HG02938 (cell line): Measurements from ENCODE around the gene KCND3.

Source experiments
- ATAC-seq: cut with Tn5 transposase; IDR thresholded peaks from one replicate; pipeline ENCODE4 v1.9.1; 2021; ENCODE audit warnings: mild to moderate bottlenecking, moderate library complexity; ENCODE audit not compliant: unreplicated experiment

Gene KCND3

DNA sequence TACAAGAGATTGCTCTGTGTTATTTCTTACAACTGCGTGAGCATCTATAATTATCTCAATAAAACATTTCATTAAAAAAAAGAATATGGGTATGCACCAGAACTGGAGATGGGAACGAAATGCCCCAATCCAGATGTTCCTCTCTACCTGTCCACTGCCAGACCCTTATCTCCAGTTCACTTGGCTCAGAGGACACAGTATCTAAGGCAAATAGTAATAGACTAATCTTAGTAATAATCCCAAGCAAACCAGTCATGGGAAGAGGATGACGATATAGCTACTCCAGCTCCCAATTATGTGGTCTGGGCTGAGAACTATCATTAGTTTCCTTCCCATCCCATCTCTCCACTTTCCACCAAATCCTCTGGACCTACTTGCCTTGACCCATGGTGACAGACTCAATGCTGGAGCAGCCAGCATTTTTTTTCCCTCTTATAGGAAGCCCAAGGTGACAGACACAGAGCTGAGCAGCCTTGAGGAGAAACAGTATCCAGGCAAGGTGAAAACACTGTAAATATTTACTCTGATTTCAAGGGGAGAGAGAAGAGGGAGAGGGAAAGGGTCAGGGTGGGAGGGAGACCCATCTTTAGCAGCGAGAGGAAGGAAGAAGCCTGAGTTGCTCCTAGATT is 205.1 kb downstream of the KCND3 start:
- no peak for ATAC-seq

- no peak for ATAC-seq
These were observed 209.9 kb downstream of the KCND3 start for GRCh38 chr1:111779546-111779945.

DNA sequence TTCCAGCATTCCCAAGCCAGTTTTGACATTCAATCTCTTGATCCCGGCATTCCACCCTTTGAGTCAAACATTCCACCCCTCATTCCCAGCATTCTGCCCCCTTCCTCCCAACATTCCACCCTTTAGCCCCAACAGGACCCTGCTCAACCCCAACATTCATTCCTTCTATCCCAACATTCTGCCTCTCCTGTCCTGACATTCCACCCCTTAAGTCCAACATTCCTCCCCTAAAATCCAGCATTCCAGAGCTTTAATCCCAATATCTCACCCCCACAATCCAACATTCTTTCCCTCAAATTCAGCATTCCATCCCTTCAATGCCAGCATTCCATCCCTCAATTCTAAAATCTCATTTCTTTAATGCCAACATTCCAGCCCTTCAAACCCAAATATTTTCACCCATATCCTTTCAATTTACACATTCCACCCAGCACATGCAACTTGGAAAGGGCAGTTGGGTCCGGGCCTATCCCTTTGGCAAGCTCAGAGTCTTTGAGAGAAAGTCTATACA is 210.9 kb downstream of the KCND3 start:
- no peak for ATAC-seq

GRCh38 chr1:111778066-111778465 is 211.4 kb downstream of the KCND3 start:
- ATAC-seq = no peak

DNA sequence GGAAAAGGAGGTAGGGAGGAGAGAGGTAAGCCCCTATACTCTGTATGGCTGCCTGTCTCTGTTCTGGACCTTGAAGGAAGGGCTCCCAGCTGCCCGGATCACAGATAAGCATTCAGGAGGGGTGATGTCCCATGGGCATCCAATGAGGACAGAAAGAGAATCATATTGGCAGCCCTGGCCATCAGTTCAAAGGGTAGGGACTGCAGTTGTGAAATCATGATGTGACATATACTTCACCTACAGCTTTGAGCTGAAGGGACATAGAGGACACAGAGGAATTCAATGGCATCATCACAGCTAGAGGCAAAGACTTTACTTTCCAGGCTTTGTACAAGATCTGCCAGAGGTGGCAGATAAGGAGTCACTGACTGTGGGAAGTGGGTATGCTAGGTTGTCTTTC is 212.2 kb downstream of the KCND3 start:
- ATAC-seq = no peak

GRCh38 chr1:111776861-111777260 is 212.6 kb downstream of the KCND3 start:
- ATAC-seq = no peak

DNA sequence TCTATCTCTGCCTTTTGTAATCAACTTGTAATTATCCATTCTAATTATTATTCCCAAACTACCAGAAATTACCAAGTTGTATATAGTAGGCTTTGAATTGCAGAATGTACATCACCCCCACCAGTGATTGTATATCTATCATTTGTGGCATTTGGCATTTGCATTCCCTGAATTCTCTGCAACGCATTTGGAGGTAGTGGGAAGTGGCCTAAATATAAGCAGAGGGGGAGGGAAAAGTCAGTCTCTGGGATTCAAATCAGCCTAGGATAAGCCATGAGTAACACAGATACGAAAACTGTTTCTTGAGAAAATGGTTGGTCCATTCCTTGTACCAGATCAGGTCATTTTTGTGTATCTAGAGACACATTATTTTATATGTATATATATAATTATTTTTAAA is 213.1 kb downstream of the KCND3 start:
- ATAC-seq = no peak

DNA sequence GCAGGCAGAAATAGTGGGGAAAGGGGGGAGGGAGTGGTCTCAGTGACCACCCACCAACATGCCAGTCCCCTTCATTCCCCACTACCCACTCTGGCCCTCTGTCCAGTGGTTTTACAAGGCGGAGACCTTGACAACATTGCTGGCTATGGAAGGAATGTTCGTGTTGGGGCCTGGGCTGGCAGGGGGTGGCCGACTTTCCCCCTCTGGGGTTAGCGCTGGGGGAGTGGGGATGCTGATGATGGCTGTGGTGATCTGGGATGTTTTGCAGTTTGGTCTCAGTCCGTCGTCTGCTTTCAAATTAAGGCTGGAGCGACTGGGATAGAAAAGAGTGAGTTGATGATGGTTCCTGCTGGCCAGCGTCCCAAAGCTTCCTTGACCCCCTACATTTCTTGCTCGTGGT is 213.5 kb downstream of the KCND3 start:
- no peak for ATAC-seq

DNA sequence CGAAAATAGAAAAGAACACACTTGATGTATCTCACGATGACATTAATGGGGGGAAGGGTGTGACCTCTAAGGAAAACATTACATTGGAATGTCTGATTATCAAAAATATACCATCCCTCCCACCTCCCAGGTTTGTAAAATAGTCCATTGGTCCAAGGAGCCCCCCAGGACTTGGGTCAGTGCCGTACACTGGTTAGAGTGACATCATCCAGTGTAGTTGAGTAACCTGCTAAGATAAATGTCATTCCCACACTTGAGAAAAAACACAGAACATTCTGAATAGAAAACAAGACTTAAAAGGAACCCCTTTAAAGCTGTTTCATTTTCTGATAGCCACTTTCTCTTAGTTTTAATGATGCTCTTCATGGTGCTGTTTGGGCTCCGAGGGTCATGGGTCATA is 218.6 kb downstream of the KCND3 start:
- no peak for ATAC-seq

DNA sequence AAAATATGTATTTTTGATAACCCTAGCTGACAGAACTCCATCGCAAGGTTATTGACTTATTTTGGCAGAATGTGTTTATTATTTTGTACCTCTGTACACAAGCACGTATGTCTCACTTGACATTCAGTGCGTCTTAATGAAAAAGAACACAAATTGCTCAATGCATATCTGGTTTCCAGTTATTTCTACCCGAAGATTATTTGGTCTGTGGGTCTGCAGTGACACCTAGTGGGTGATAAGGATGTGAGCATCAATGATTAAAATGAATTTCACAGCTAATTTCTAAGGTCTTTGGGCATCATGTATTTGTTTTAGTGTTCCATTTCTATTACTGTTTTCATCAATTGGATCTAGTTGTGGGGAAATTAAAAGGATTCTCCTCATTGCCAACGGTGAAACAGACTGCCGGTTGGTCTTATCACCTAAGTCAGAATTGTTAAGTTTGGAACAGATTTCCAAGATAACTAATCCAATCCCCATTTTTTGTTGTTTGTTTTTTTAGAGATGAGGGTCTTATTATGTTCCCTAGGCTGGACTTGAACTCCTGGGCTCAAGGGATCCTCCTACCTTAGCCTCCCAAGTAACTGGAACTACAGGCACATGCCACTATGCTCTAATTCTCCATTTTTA is 219.8 kb downstream of the KCND3 start:
- no peak for ATAC-seq

GRCh38 chr1:111768625-111769024 is 220.8 kb downstream of the KCND3 start:
- ATAC-seq = no peak

- ATAC-seq = no peak
These were observed 221.4 kb downstream of the KCND3 start for GRCh38 chr1:111768023-111768422.

GRCh38 chr1:111762332-111762731 is 227.1 kb downstream of the KCND3 start:
- ATAC-seq = no peak

DNA sequence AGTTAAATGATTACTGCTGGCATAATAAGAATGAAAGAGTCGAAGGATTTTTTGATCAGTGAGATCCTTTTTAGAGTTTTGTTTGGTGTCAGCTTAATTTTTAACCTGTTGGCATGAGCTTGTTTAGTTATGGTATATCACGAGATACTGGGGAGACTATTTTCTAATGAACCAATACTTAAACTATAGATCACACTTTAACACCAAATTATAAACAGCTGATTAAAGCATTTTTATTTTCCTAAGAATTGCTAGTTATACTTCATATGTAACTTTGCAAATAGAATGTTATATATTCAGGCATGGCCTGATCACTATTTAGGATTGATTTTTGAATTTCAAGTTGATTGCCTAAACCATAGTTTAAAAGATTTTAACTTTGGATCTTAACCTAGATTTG is 227.8 kb downstream of the KCND3 start:
- ATAC-seq = no peak

- ATAC-seq = no peak
These were observed 231.1 kb downstream of the KCND3 start for GRCh38 chr1:111758373-111758772.

GRCh38 chr1:111756124-111756513 is 233.3 kb downstream of the KCND3 start:
- peak; percentile 5 for ATAC-seq

- peak; percentile 88 for ATAC-seq
These were observed 233.9 kb downstream of the KCND3 start, which contains the start of gene DDX20 for GRCh38 chr1:111755331-111756123. DDX20 (plus strand) TSS chr1:111755901; CDS start chr1:111755925, 24 bp downstream.

GRCh38 chr1:111754984-111755330 is 234.5 kb downstream of the KCND3 start:
- ATAC-seq = peak; percentile 2

DNA sequence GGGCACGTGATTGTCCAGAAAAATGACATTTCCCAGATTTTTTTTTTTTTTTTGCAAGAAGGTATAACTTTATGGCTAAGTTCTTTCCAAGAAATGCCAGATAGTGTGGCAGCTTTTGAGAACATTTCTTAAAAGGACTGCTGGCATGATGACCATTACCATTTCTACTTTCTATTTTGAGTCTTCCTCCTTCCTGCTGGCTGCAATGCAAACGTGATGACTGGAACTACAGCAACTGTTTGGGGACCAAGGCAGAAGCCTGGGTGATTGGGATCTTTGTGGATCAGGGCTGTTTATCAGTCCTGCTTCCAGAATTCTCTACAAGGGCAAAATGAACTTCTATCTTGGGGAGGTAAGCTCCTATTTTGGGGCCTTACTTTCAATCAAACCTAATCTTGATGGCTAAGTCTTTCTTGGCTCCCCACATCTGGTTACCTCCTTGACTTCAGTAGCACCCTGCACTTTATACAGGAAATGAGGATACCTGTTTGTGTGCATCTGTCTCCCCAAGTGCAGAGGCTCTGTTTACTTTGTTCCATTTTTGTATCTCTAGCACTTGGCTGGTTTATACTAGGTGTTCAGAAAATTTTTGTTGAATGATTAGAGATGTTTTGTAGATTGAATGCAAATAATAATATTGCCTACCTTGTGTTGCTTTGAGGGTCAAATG is 237.4 kb downstream of the KCND3 start:
- no peak for ATAC-seq

DNA sequence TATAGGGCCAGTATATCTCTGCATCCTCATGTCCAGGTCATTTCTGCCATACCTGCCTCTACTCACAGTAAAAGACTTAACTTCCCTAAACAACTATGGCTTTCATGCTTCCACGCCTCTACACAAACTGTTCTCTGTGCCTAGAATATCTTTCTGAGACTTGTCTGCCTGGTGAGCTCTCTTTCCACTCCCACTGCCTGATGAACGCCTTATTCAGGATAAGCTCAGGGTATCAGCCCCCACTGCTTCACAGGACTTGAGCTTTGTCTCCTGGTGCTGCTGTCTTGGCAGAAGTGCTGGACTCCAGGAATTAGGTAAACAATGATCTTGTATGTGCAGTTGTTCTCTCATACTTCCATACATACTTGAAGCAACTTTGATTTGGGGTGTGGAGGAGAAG is 238.6 kb downstream of the KCND3 start:
- no peak for ATAC-seq

DNA sequence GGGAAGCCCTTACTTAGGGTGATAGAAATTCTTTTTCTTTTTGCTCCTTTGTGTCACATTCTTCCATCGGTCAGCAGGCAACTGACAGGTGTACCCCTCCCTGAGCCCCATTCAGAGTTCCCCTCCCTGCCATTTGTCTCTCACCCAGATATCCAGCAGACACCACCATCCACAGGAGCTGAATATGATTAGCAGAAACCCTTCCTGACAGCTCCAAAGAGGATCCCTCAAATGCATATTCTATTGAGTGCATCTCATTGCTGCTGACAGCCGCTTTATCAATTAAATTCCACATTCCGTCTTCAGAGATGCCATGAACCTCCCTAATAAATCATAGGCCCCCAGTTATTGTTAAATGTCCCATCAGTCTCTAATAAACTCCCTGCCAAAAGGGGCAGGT is 239.8 kb downstream of the KCND3 start:
- ATAC-seq = no peak
